ENCODE measurements around the gene JMJD8.

Gene JMJD8

DNA sequence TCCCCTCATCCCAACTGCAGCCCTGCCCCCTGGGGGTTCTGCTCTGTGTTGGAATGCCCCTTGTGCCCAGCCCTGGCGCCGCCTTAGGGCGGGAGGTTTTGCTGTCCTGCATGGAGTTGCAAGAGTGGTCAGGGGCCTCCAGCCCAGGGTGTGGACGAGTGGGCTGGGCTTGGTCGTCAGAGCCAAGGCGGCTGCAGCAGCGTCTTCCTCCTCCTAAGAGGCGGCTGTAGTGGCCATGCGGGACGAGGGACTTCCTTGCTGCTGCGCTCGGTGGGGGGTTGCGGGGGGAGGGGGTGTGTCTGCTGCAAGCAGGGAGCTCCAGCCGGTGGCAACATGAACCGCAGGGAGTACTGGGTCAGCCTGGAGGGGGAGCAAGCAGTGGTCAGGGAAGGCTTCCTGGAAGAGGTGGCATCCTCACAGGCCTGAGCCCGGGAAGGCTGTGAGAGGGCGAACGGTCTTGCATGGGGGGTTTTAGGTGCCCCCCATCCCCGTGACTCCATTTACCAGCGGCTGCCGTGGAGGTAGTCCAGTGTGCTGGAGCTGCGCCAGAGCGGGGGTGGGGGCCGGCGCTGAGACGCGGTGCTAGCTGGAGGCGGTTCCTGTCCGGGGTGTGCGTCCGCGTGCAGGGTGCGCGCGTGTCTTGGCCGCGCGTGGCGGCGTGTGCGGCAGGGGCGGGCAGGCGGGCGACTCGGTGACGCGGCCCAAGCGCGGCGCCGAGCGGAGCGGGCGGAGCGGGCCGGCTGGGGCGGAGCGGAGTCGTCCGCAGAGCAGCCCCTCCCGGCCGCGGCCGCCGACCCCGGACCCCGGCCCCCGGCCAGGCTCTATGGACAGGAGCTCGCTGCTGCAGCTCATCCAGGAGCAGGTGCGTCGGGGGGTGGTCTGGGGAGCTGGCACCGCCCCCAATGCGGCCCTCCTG is 8.9 kb downstream of the JMJD8 start, which contains the start of gene RHBDL1:
RHBDL1 (plus strand) TSS at position 704 of the 916 bp plus-strand sequence; CDS start at position 824, 120 bp downstream.
- DNase-seq, result no peak

DNA sequence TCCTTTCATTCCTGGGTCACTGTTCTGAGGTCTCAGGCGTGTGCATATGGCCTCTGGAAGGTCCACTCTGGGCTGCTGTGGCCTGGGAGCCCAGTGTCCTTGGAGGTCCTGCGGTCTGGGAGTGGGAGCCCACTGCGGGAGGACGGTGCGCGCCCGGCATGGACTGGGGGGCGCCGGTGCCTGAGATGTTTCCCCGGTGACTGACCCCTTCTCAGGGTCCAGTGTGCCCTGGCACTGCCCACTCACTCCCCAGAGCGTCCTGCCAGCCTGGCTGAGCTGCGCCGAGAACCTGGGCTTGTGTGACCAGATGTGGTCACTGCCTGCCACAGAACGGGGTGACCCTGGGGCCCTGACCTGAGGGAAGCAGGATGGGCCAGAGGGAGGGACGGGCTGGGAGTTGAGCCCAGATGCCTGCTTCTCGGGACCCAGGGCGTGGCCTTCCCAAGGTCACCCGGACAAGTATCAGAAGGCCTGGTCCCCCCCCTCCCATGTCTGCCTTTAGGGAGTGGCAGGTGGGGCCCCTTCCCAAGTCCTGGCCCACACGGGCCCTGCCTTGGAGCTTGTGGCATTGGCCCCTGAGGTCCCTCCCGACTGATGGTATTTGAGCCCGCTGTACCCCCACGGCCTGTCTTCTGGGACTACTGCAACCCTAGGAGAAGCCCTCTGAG is 9.8 kb downstream of the JMJD8 start:
- no peak for DNase-seq

DNA sequence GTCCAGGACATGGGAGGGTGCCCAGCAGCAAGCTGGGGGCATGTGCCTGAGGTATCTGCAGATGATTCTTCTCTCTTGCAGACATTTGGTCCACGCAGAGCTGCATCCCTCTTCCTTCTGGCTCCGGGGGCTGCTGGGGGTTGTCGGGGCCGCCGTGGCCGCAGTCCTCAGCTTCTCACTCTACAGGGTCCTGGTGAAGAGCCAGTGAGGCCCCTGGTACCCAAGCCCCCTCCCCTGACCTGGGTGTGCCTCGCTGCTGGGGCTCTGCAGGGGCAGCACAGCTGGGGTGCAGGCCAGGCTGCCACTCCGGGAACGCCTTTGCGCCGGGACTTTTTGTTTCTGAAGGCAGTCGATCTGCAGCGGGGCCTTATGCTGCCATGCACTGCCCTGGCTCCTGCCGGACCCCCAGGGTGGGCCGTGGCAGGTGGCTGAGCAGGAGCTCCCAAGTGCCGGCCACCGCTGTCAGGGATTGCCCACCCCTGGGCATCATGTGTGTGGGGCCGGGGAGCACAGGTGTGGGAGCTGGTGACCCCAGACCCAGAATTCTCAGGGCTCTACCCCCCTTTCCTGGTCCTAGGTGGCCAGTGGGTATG is 10.6 kb downstream of the JMJD8 start:
- no peak for DNase-seq

DNA sequence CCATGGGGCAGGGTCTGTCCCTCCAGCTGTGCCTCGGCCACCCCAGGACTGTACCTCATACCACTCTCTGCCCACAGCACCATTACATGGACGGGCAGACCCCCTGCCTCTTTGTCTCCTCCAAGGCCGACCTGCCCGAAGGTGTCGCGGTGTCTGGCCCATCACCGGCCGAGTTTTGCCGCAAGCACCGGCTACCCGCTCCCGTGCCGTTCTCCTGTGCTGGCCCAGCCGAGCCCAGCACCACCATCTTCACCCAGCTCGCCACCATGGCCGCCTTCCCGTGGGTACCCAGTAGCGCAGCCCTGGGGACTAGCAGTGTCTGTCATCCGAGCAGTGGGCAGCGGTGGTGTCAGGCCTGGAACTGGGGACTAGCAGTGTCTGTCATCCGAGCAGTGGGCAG is 11.3 kb downstream of the JMJD8 start:
- no peak for DNase-seq

DNA sequence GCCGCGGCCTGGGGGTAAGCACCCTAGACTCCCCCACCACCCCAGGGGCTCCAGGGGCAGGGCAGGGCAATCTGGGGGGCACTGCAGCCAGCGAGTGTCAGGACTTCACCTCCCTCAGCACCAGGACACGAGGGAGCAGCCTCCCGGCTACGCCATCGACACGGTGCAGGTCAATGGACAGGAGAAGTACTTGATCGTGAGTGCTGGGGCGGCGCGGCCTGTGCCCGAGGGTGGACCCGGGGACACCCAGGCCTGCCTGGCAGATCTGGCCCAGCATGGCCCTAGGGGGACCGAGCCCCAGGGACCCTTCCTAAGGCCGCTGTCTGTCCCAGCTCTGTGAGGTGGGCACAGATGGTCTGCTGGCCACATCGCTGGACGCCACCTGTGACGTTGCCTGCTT is 11.8 kb downstream of the JMJD8 start:
- DNase-seq, result no peak

DNA sequence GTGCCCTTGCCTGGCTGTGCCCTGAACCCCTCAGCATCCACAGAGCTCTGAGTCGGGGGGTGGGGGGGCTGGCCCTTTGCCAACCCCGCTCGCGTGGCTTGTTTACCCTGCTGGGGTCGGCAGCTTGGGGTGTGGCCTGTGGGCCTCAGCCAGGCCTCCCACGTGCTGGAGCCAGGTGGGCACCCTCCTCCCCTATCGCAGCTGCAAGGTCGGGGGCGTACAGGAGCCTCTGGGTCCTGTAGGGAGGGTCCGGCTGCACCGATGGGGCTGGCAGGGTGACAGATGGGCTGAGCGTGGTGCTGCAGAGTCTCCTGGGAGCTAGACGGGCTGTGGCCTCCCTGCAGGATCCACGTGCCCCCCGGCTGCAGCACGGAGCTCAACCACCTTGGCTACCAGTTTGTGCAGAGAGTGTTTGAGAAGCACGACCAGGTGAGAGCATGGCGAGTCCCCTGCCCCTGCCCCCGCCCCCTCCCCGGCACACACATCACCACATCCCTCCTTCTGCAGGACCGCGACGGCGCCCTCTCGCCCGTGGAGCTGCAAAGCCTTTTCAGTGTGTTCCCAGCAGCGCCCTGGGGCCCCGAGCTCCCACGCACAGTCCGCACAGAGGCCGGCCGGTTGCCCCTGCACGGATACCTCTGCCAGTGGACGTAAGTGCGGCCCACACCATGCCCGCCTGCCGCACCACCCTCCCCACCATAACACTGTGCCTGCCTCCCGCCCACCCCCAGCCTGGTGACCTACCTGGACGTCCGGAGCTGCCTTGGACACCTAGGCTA is 12.6 kb downstream of the JMJD8 start:
- no peak for DNase-seq

DNA sequence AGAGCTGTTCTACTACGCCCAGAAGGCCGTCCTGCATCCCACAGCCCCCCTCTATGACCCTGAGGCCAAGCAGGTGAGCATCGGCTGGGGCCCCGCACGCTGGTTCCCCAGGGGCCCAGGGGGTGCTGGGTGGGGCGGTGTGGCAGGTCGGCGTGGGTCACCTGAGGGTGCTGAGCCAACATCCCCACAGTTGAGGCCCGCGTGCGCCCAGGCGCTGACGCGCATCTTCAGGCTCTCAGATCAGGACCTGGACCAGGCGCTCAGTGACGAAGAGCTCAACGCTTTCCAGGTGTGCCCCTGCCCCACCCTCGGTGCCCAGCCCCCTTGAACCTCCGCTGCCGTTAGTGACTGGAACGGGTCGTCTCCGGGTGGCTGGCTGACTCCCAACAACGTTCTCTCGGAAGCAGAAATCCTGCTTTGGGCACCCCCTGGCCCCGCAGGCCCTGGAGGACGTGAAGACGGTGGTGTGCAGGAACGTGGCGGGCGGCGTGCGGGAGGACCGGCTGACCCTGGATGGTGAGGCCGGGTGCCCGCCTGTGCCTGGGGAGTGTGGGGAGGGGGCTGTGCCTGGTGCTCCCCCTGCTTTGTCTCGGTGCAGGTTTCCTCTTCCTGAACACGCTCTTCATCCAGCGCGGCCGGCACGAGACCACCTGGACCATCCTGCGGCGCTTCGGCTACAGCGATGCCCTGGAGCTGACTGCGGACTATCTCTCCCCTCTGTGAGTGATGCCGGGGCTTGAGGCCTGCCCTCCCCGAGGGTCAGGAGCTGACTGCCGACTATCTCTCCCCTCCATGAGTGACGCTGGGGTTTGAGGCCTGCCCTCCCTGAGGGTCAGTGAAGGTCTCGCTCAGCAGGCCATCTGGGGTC is 13.4 kb downstream of the JMJD8 start:
- DNase-seq, result no peak

DNA sequence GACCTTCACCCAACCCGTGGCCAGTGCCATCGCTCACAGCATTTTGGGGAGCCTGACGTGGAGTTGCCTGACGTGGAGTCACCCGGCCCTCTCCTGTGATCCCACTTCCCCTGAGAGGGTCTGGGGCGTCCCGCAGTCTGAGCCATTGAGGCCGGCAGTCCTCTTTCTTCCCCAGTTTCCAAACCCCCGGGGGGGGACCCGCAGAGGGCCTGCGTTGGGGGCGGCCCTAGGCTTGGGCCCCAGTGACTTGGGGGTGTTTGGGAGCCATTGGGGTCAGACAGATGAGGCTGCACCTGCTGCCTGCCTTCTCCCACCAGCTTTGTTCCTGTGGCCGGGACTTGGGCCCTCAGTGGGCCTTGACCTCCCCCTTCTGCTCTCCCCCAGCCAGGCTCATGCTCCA is 14.5 kb downstream of the JMJD8 start:
- no peak for DNase-seq

DNA sequence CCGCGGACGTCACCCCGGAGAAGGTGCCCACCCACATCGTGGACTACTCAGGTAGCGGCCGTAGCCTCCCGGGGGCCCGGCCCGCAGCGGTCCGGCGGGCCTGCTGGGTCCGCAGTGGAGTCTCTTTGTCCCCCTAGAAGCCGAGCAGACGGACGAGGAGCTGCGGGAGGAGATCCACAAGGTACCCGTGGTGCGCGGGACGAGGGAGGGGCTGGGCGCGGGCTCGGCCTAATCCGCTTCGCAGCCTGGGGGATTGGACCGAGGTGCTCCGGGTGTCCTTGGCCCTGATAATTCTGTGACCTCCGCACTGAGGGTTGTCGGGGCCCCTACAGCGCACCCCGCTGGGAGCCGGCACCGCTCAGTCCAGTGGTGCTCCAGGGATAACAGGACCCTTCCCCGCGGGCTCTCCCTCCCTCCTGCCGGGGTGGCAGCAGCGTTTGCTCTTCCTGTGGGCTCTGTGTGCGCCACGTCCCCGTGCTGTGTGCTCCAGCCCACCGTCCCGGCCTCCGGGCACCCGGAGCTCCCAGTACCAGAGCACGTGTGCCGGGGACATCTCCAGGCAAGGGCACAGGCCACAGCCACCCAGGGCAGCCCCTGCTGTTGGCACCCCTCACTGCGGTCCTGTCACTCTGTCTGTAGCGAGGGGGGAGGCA is 15.5 kb downstream of the JMJD8 start:
- no peak for DNase-seq

DNA sequence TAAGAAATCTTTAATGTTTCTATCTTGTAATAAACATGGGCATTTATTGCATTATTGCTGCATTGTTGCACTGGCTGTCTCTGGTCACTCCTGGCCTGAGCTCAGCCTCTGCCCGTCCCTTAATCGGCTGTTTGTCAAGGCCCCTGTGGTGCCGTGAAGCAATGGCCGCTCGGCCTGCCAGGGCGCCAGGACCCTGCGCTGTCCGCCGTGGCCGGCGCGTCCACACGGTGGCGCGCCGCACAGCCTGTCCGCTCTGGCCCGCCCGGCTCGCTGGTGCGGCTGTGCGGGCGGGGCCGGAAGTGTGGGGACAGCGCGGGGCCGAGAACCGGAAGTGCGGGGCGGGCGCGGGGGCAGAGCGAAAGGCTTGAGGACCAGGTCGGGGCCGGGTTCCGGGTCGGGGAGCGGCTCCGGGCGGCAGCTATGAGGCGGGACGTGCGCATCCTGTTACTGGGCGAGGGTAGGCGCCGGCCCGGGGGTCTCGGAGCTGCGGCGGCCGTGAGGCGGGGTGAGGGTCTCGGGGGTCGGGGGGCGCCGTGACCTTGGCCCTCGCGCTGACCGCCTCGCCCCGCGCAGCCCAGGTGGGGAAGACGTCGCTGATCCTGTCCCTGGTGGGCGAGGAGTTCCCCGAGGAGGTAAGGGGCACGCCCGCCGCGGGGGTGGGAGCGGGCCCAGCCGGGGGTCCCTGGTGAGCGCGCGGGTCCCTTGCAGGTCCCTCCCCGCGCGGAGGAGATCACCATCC is 16.2 kb downstream of the JMJD8 start, which contains the start of gene RHOT2:
RHOT2 (plus strand) TSS at position 353 of the 739 bp plus-strand sequence; CDS start at position 421, 68 bp downstream.
- peak; percentile 95 for DNase-seq

DNA sequence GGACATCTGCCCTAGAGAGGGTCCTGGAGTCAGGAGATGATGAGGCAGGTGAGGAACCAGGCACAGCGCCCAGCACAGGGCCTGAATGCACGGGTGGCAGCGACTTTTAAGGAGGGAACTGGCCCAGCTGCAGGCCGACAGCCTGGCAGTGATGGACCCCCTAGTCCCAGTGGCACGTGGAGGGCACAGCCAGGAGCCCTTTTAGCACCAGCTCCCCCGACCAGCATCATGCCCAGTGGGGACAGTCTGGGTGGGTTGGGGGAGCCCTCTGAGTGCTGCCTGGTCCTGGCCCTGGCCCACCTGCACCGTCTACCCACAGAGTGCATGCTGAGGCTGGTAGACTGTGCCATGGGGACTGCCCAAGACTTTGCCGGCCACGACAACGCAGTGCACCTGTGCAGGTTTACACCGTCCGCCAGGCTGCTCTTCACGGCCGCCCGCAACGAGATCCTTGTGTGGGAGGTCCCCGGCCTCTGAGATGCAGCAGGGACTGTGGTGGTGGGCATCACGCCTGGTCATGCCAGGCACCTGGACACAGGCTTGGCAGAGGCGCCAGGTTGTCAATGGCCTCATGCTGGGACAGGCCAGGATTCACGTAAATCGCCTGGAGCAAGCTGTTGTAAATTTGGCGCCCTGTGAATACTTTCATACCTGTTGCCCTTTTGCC is 16.9 kb downstream of the JMJD8 start:
- DNase-seq, result no peak

DNA sequence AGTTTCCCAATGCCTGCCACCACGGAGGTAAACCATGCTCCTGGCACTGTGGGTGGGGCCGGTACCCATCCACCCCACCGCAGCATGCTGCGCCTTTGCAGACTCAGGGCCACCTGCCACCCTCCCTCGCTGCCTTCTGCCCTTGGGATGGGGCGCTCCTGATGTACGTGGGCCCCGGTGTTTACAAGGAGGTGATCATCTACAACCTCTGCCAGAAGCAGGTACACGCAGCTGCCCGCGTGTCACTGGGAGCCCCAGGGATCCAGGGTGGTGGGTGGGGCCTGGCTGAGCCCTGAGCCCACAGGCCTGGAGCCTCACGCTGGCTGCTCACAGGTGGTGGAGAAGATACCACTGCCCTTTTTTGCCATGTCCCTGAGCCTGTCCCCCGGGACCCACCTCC is 17.6 kb downstream of the JMJD8 start:
- DNase-seq, result no peak

DNA sequence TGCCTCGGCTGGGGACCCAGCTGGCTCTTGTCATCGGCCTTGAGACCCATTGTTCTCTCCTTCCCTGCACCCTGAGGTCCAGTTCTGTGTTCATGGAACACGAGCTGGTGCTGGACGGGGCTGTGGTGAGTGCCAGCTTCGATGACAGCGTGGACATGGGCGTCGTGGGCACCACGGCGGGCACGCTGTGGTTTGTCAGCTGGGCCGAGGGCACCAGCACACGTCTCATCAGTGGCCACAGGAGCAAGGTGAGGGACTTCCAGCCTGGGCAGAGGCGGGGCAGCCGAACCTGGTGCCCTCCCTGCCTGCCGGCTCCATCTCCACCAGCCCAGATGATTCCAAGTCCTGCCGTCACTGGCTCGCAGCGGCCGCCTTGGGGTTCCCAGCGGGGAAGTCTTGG is 21.5 kb downstream of the JMJD8 start:
- no peak for DNase-seq

DNA sequence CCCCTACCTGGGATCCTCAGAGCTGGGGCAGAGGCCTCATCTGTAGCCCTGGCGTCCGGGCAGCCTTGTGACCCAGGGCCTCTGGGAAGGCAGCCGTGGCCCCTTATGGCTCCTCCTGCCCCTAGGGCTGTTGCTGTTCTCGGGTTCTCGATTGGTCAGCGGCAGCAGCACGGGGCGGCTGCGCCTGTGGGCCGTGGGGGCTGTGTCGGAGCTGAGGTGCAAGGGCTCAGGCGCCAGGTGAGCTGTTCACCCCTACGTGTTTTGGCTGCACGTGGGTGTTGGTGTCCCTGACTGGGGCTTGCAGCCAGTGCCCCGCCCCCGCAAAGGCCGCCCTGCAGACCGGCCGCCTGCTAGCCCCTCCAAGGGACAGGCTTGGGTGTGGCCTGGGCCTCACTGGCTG is 22.0 kb downstream of the JMJD8 start:
- no peak for DNase-seq

DNA sequence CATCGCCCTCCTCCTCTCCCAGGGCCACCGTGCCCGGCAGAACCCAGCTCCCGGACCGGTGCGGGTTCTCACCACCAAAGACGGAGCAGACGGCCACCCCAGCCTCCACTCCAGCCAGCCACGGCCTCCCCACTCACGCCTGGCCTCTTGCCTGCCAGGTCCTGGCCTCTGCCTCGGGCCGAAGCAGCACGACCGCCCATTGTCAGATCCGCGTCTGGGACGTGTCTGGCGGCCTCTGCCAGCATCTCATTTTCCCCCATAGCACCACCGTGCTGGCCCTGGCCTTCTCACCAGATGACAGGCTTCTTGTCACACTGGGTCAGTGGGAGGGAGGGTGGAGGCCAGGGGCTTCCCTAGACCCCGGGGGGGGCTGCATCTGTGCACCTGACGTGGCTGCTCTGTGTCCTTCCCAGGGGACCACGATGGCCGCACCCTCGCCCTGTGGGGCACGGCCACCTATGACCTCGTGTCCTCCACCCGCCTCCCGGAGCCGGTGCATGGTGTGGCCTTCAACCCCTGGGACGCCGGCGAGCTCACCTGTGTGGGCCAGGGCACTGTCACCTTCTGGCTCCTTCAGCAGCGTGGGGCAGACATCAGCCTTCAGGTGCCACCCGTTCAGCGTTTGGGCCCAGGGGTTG is 22.8 kb downstream of the JMJD8 start:
- DNase-seq, result no peak

DNA sequence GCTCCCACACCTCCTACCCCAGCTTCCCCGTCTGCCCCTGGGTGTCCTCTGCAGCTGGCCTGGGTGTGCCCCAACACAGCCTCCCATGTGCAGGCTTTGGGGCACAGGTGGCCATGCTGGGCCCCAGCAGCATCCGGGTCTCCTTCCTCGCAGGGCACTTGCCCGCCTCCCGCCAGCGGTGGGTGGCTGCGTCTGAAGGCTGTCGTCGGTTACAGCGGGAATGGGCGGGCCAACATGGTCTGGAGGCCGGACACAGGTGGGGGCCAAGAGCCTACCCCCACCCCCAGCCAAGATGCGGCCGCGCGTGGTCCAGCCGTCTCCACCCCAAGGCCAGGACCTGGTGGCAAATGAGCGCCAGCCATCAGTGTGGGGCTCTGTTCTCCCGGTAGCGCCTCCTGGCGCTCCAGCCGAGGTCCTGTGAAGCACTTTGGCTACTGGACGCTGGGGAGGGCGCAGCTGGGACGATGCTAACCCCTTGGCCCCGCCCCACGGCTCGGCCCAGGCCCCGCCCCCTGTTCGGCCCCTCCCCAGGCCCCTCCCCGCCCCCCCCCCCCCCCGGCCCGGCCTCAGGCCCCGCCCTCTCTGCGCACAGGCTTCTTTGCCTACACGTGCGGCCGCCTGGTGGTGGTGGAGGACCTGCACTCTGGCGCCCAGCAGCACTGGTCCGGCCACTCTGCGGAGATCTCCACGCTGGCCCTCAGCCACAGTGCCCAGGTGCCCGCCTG is 23.5 kb downstream of the JMJD8 start:
- DNase-seq, result peak; percentile 80

DNA sequence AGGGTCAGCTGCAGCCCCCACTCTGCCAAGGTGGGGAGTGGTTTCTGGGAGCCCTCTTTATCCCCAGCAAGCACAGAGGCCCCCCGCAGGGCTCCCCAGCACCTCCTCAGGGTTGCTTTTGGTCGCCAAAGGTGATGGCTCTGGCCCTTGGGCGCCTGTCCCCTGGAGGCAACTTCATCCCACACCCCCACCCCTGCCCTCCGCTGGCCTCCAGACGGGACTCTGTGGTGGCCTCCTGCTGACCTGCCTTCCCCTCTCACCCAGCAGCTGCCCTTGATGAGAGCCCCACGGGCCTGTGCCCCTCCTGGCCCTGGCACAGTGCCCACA is 24.0 kb downstream of the JMJD8 start:
- no peak for DNase-seq

DNA sequence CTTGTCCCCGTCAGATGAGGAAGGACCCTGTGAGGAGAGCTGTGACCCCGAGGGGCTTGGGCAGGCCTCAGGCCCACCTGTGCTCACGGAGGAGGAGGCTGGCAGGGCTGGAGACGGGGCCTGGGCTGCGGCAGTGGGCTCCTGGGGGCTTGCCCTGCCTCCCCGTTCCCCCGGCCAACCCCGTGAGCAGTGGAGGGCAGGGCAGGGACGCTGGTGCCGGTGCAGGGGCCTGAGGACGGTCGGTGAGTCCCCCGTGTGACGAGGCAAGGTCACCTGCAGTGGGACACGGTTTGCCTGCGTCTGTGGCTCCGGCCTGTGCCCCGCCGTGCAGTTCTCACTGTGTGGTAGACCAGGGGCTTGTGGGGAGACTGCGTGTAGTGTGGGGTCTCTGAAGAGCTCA is 24.5 kb downstream of the JMJD8 start:
- DNase-seq, result no peak
